ENCODE measurements around the gene SMOC2.

SMOC2 gene

DNA sequence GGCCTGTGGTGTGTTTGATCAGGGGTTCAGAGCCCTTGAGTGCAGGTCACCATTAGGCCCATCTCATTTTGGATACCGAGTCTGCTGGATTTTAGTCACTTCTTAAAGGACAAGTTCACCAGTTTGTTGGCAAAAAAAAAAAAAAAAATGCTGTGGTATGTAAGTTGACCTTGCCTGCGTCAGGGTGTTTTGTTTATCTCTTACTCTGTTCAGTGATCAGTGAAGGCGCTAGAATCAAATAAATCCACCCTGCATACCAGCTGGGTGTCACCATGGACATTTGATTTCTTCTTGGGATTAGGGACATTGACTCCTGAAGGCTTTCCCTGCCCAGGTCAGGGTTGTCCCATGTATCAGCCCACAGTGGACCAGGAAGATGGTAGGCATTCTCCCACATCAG is 6.7 kb downstream of the SMOC2 start:
- no peak overlapping the region for H3K9ac ChIP-seq (ENCODE audit: low read length)
- no peaks in the 10 kb centered on the region for H3K36me3 ChIP-seq (ENCODE audit: control insufficient read depth, insufficient read depth, low read length)
- H3K27me3 ChIP-seq (ENCODE audit: control insufficient read depth, insufficient read depth, low read length): peaks cover 25% of the 10 kb centered on the region
- no peak overlapping the region for H3K27ac ChIP-seq (ENCODE audit: low read depth, low read length)
- H3K4me1 ChIP-seq (ENCODE audit: control insufficient read depth, insufficient read depth, low read length): peaks cover 28% of the 10 kb centered on the region
- H3K9me3 ChIP-seq (ENCODE audit: control insufficient read depth, insufficient read depth, low read depth, low read length): no peaks in the 10 kb centered on the region
- H3K4me3 ChIP-seq (ENCODE audit: low read depth, low read length): no peak overlapping the region

DNA sequence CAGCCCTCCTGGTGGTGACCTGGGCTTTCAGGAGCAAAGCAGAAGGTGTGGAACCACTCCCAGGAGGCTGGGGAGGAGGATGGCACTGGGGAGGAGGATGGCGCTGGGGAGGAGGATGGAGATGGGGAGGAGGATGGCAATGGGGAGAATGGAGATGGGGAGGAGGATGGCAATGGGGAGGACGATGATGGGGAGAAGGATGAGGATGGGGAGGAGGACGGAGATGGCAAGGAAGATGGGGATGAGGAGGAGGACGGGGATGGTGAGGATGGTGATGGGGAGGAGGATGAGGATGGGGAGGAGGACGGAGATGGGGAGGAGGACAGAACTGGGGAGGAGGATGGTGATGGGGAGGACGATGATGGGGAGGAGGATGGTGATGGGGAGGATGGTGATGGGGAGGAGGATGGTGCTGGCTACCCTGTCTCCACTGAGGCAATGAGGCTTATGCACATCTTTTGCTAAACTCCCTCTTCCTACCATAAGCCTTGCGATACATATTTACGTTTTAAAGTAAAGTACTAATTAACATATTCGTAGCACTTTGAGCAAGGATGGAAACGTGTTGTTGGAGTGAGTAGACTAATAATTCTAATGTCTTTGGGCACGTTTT is 7.4 kb downstream of the SMOC2 start:
- no peak overlapping the region for H3K27ac ChIP-seq (ENCODE audit: low read depth, low read length)
- H3K36me3 ChIP-seq (ENCODE audit: control insufficient read depth, insufficient read depth, low read length): no peaks in the 10 kb centered on the region
- H3K4me1 ChIP-seq (ENCODE audit: control insufficient read depth, insufficient read depth, low read length): peaks cover 28% of the 10 kb centered on the region
- no peak overlapping the region for H3K9ac ChIP-seq (ENCODE audit: low read length)
- peaks cover 20% of the 10 kb centered on the region for H3K27me3 ChIP-seq (ENCODE audit: control insufficient read depth, insufficient read depth, low read length)
- no peak overlapping the region for H3K4me3 ChIP-seq (ENCODE audit: low read depth, low read length)
- H3K9me3 ChIP-seq (ENCODE audit: control insufficient read depth, insufficient read depth, low read depth, low read length): no peaks in the 10 kb centered on the region

DNA sequence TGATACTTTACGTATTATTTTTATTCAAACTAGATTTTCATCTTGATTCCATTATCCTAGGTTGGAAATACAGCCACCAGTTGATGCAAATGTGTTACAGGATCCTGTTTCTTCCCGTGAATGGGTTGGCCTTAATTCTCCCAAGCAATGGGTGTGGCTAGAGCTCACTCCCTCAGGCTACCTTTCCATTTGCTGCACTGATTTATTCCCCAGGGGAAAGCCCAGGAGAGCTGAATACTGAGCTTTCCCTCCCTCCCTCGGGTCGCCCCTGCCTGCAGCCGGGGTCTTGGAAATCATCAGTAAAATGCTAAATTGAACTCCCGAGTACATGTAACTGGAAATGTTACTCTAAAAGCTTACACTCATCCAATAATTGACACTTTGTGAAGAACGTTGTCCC is 9.9 kb downstream of the SMOC2 start:
- no peak overlapping the region for H3K27ac ChIP-seq (ENCODE audit: low read depth, low read length)
- no peaks in the 10 kb centered on the region for H3K36me3 ChIP-seq (ENCODE audit: control insufficient read depth, insufficient read depth, low read length)
- H3K4me3 ChIP-seq (ENCODE audit: low read depth, low read length): no peak overlapping the region; the same call in 1 of the 2 replicates
- peaks cover 28% of the 10 kb centered on the region for H3K4me1 ChIP-seq (ENCODE audit: control insufficient read depth, insufficient read depth, low read length)
- no peaks in the 10 kb centered on the region for H3K9me3 ChIP-seq (ENCODE audit: control insufficient read depth, insufficient read depth, low read depth, low read length)
- H3K9ac ChIP-seq (ENCODE audit: low read length): no peak overlapping the region
- peaks cover 4% of the 10 kb centered on the region; the same call in 1 of the 2 replicates for H3K27me3 ChIP-seq (ENCODE audit: control insufficient read depth, insufficient read depth, low read length)

DNA sequence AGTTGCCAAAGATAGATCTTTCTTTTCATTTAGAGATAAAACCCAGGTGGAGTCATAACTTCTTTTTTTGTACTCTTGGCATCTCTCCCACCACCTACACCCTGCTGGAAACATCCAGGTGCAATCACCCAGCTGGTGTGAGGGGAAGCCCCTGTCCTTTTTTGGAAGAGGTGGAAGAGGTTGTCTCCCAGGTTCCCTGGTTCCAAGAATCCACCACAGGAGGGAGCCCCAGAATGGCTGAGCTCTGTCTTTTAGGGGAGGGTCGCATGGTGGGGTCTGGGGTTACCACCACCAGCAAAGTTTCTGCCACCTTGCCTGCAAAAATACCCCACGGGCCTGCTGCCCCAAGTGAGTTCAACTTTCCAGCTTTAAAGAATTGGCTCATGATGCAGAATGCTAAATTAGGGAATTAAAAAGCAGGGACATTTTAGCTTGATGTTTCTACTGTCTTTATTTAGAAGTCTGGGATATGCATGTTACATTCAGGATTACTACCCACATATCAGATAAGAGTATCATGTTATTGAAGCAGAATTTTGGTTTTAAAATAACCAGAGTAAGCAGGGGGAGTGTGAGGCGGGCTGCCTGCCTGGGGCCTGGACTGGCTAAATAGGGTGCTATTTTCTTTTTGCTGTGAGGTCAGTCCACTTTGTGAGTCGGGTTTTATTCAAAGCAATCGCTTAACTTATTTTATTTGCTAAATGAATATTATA is 11.0 kb downstream of the SMOC2 start:
- H3K4me3 ChIP-seq (ENCODE audit: low read depth, low read length): no peak overlapping the region
- no peaks in the 10 kb centered on the region for H3K36me3 ChIP-seq (ENCODE audit: control insufficient read depth, insufficient read depth, low read length)
- H3K27ac ChIP-seq (ENCODE audit: low read depth, low read length): no peak overlapping the region
- H3K4me1 ChIP-seq (ENCODE audit: control insufficient read depth, insufficient read depth, low read length): peaks cover 28% of the 10 kb centered on the region
- peaks cover 4% of the 10 kb centered on the region; the same call in 1 of the 2 replicates for H3K27me3 ChIP-seq (ENCODE audit: control insufficient read depth, insufficient read depth, low read length)
- H3K9me3 ChIP-seq (ENCODE audit: control insufficient read depth, insufficient read depth, low read depth, low read length): no peaks in the 10 kb centered on the region
- H3K9ac ChIP-seq (ENCODE audit: low read length): no peak overlapping the region

DNA sequence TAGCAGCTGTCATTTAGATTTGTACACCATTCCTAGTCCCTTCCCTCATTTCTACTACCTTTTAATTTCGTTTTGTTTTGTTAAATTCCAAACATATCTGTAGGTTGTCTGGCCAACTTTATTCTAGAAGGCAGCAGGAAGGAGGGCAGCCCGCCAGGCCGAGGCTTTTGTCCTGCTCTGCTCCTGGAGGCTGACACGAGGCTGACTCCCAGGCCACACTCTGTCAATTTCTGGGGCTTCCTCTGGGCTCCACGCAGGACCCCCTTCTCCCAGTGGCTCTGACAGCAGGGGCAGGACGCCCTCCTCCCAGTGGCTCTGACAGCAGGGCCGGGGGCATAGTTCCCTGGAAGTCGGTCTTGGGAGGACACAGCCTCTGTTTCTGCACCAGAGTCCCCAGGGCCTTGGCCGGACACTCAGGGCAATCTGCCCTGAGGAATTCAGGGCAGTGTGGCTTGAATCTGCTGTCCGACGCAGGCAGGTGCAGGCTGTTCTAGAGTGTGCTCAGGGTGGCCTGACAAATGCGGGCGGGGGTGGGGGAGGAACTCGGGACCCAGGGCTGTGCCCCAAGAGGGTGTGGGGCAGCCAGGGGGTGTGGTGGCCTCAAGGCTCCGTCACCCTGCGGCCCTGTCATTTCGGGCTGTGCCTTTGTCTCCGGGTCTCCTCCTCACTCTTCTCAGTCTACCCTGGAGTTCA is 11.8 kb downstream of the SMOC2 start:
- no peaks in the 10 kb centered on the region for H3K9me3 ChIP-seq (ENCODE audit: control insufficient read depth, insufficient read depth, low read depth, low read length)
- H3K36me3 ChIP-seq (ENCODE audit: control insufficient read depth, insufficient read depth, low read length): no peaks in the 10 kb centered on the region
- H3K27me3 ChIP-seq (ENCODE audit: control insufficient read depth, insufficient read depth, low read length): peaks cover 4% of the 10 kb centered on the region; the same call in 1 of the 2 replicates
- no peak overlapping the region for H3K9ac ChIP-seq (ENCODE audit: low read length)
- no peak overlapping the region for H3K27ac ChIP-seq (ENCODE audit: low read depth, low read length)
- H3K4me1 ChIP-seq (ENCODE audit: control insufficient read depth, insufficient read depth, low read length): peaks cover 28% of the 10 kb centered on the region
- no peak overlapping the region for H3K4me3 ChIP-seq (ENCODE audit: low read depth, low read length)

DNA sequence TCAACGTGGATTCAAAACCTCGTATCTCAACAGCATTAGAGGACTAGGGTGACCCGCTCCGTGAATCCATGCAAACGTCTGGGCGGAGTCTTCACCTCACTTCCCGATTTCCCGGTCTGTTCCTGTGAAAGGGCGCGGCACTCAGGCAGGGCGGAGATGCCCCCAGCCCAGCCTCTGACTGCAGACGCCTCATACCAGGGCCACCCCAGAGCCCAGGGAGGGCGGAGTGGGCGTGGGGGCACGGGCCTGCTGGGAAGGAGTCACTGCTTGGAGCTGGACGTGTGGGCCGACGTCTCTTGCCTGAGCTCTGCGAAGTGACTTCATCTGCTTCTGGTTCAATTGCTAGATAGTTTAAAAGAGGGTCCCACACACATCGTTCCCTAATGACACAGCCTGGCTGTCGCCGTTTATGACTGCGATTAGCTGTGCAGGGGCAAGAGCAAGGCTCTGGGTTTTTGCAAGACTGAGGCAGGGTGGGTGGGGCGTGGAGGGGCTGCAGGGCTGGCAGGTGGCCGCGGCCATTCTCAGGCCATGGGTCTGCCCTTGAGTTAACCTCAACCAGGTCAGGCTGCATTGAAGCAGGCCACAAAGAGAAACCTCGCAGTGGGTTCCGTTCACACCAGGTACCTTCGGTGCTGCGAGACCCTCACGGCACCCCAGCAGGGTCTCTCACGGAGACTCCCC is 15.0 kb downstream of the SMOC2 start:
- Histone ChIP-seq H3K27ac (ENCODE audit: low read depth, low read length) (no peak overlapping the region), H3K9ac (ENCODE audit: low read length) (no peak overlapping the region), H3K9me3 (ENCODE audit: control insufficient read depth, insufficient read depth, low read depth, low read length) (no peaks in the 10 kb centered on the region), H3K4me1 (ENCODE audit: control insufficient read depth, insufficient read depth, low read length) (peaks cover 23% of the 10 kb centered on the region), H3K4me3 (ENCODE audit: low read depth, low read length) (no peak overlapping the region), H3K36me3 (ENCODE audit: control insufficient read depth, insufficient read depth, low read length) (no peaks in the 10 kb centered on the region), H3K27me3 (ENCODE audit: control insufficient read depth, insufficient read depth, low read length) (peaks cover 4% of the 10 kb centered on the region; the same call in 1 of the 2 replicates)

DNA sequence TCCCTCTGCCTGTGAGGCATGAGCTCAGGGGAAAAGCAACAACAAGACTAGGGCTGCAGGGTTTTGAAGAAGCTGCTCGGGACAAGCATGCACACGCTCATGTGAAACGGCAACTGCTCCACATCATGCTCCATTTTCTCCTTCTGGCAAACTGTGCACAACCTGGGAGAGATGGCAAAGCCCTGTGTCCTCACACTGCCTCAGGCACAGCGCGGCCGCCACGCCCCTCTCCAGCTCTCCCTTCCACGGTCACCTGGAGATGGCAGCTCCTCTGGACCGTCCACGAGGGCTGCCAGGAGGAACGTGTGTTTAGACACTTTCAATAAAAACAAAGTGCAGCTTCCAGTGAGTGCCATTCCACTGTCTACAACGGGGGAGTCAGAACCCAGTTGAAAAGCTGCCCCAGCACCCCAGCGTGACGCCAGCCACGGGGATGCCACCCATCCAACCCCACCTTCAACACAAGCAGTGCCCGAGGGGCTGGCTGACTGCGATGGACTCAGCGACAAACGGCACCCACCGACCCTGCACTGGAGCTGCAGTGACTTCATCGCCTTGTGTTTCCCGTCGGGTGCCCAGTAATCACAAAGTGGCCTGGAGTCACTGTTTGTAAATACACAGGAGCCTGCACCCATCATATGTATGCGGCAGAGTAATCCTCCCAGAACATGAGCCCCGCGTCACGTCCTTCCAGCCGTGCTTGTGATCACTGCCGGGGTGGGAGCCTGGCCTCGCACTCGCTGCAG is 16.1 kb downstream of the SMOC2 start:
- H3K27ac ChIP-seq (ENCODE audit: low read depth, low read length): no peak overlapping the region
- peaks cover 4% of the 10 kb centered on the region; the same call in 1 of the 2 replicates for H3K27me3 ChIP-seq (ENCODE audit: control insufficient read depth, insufficient read depth, low read length)
- H3K9me3 ChIP-seq (ENCODE audit: control insufficient read depth, insufficient read depth, low read depth, low read length): no peaks in the 10 kb centered on the region
- H3K9ac ChIP-seq (ENCODE audit: low read length): no peak overlapping the region
- peaks cover 12% of the 10 kb centered on the region for H3K4me1 ChIP-seq (ENCODE audit: control insufficient read depth, insufficient read depth, low read length)
- H3K36me3 ChIP-seq (ENCODE audit: control insufficient read depth, insufficient read depth, low read length): no peaks in the 10 kb centered on the region
- H3K4me3 ChIP-seq (ENCODE audit: low read depth, low read length): no peak overlapping the region

DNA sequence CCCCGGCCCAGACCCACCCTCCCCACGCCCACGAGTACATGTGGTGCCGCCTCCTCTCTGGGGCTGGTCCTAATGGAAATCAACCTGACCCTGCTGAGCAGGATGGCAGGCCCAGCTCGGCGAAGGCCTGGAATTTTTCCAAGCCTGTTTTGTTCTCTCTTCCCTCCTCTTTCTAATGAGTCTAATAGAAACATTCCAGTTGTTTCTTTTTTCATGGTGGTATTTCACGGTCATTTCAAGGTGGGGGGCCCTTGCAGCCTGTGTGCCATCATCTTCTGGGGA is 16.6 kb downstream of the SMOC2 start:
- no peak overlapping the region for H3K27ac ChIP-seq (ENCODE audit: low read depth, low read length)
- H3K36me3 ChIP-seq (ENCODE audit: control insufficient read depth, insufficient read depth, low read length): no peaks in the 10 kb centered on the region
- no peaks in the 10 kb centered on the region for H3K9me3 ChIP-seq (ENCODE audit: control insufficient read depth, insufficient read depth, low read depth, low read length)

DNA sequence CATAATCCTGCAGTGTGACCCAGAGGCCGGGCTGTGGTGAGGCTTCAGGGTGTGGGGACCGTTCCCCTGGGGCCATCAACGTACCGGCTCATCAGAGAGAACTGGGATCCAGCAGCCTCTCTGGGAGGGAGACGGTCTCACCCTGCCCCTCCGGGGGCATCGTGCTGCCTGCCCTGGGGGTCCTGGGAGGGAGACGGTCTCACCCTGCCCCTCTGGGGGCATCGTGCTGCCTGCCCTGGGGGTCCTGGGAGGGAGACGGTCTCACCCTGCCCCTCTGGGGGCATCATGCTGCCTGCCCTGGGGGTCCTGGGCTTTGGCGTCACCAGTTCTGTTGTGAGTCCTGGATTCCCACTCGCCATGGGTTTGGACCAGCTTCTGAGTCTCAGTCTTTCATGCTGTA is 17.1 kb downstream of the SMOC2 start:
- Histone ChIP-seq H3K9ac (ENCODE audit: low read length) (no peak overlapping the region), H3K27me3 (ENCODE audit: control insufficient read depth, insufficient read depth, low read length) (peaks cover 4% of the 10 kb centered on the region; the same call in 1 of the 2 replicates), H3K4me3 (ENCODE audit: low read depth, low read length) (no peak overlapping the region), H3K36me3 (ENCODE audit: control insufficient read depth, insufficient read depth, low read length) (no peaks in the 10 kb centered on the region), H3K27ac (ENCODE audit: low read depth, low read length) (no peak overlapping the region), H3K4me1 (ENCODE audit: control insufficient read depth, insufficient read depth, low read length) (peaks cover 3% of the 10 kb centered on the region; the same call in 1 of the 2 replicates), H3K9me3 (ENCODE audit: control insufficient read depth, insufficient read depth, low read depth, low read length) (no peaks in the 10 kb centered on the region)

More for the DNA sequence above, 16.6 kb downstream of the SMOC2 start:
- Histone ChIP-seq H3K4me1 (ENCODE audit: control insufficient read depth, insufficient read depth, low read length) (peaks cover 9% of the 10 kb centered on the region), H3K4me3 (ENCODE audit: low read depth, low read length) (no peak overlapping the region), H3K27me3 (ENCODE audit: control insufficient read depth, insufficient read depth, low read length) (peaks cover 4% of the 10 kb centered on the region; the same call in 1 of the 2 replicates), H3K9ac (ENCODE audit: low read length) (no peak overlapping the region)

DNA sequence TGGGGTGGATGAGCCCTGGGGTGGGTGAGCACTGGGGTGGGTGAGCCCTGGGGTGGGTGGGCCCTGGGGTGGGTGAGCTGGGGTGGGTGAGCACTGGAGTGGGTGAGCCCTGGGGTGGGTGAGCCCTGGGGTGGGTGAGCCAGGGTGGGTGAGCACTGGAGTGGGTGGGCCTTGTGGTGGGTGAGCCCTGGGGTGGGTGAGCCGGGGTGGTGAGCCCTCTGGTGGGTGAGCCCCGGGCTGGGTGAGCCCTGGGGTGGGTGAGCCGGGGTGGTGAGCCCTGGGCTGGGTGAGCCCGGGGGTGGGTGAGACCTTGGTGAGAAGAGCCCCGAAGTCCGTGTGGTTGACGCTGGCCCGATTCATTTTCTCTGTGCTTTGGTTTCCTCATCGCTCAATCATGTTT is 18.6 kb downstream of the SMOC2 start:
- no peaks in the 10 kb centered on the region for H3K27me3 ChIP-seq (ENCODE audit: control insufficient read depth, insufficient read depth, low read length)
- no peaks in the 10 kb centered on the region for H3K4me1 ChIP-seq (ENCODE audit: control insufficient read depth, insufficient read depth, low read length)
- H3K9ac ChIP-seq (ENCODE audit: low read length): no peak overlapping the region
- no peak overlapping the region for H3K4me3 ChIP-seq (ENCODE audit: low read depth, low read length)
- H3K36me3 ChIP-seq (ENCODE audit: control insufficient read depth, insufficient read depth, low read length): no peaks in the 10 kb centered on the region
- no peaks in the 10 kb centered on the region for H3K9me3 ChIP-seq (ENCODE audit: control insufficient read depth, insufficient read depth, low read depth, low read length)
- H3K27ac ChIP-seq (ENCODE audit: low read depth, low read length): no peak overlapping the region

Measured in HUES6 (cell line).